ENCODE results near the gene FOXQ1. TPM values are rescaled to one million over a fixed set of nuclear protein-coding genes. Genes with fewer than 3 reads are reported as not detected.

The FOXQ1 gene
- total and polyA plus RNA-seq, 8 donors: 1.4 to 14.8 (median 3.6) TPM

DNA sequence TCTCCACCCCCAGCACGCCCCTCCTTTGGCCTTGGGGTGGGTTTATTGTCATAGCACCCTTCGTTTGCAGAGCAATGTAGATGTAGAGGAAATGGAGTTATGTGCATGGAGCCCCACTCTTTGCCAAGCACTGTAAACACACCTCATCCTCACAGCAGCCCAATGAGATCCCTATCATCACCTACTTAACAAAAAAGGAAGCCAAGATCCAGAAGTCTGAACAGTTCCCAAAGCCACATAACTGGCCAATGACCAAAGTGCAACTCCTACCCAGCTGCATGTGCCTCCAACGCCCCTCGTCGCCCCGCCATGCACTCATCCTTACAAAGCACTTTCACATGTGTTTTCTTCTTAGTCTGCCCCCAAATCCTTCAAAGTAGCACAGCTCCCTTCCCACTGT, 21.8 kb upstream of the FOXQ1 start:
- ATAC-seq: no peak
- no peak for DNase-seq
- H3K36me3 ChIP-seq: no peaks in the 10 kb centered on the region
- no peaks in the 10 kb centered on the region for H3K27me3 ChIP-seq
- no peak for FAIRE-seq
- TF ChIP-seq, protein P1, sequence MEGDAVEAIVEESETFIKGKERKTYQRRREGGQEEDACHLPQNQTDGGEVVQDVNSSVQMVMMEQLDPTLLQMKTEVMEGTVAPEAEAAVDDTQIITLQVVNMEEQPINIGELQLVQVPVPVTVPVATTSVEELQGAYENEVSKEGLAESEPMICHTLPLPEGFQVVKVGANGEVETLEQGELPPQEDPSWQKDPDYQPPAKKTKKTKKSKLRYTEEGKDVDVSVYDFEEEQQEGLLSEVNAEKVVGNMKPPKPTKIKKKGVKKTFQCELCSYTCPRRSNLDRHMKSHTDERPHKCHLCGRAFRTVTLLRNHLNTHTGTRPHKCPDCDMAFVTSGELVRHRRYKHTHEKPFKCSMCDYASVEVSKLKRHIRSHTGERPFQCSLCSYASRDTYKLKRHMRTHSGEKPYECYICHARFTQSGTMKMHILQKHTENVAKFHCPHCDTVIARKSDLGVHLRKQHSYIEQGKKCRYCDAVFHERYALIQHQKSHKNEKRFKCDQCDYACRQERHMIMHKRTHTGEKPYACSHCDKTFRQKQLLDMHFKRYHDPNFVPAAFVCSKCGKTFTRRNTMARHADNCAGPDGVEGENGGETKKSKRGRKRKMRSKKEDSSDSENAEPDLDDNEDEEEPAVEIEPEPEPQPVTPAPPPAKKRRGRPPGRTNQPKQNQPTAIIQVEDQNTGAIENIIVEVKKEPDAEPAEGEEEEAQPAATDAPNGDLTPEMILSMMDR (IDR thresholded peaks at IDR 0.05): no peak
- H3K4me3 ChIP-seq: no peak overlapping the region
- H3K4me1 ChIP-seq: no peaks in the 10 kb centered on the region
- intact Hi-C loops (cut with DNase I): no loop called here
- WGBS, 2 donors: 87 to 93% methylated on average over 6 of the region's 6 CpGs
- H3K9me3 ChIP-seq: no peaks in the 10 kb centered on the region
- no peak overlapping the region for H3K27ac ChIP-seq

DNA sequence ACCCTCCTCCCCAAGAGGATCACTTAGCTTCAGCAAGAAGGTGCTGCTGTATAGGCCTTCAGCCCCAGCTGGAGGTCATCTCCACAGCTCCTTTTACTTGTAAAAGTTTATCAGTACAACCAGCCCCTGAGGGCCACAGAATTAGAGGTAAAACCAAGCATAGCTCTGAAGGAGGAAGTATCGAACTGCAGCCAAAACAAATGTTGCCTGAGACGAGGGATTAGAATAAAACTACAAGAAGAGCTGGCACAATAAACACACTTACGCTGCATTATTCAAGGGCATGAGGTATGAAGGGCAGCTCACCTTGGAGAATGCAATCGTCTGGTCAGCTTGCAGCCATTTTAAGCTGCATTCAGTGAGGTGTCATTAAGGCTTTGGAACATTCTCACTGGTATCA, 21.1 kb upstream of the FOXQ1 start:
- Histone ChIP-seq H3K27ac (no peak overlapping the region), H3K9me3 (no peaks in the 10 kb centered on the region), H3K27me3 (no peaks in the 10 kb centered on the region), H3K4me3 (no peak overlapping the region), H3K36me3 (no peaks in the 10 kb centered on the region), H3K4me1 (no peaks in the 10 kb centered on the region)
- intact Hi-C loops (cut with DNase I): no loop called here
- no peak for ATAC-seq
- TF ChIP-seq, protein P1 (IDR thresholded peaks at IDR 0.05): no peak
- DNase-seq: no peak
- no peak for FAIRE-seq
- 57 to 64% methylated on average over 4 of the region's 4 CpGs for WGBS, 2 donors

DNA sequence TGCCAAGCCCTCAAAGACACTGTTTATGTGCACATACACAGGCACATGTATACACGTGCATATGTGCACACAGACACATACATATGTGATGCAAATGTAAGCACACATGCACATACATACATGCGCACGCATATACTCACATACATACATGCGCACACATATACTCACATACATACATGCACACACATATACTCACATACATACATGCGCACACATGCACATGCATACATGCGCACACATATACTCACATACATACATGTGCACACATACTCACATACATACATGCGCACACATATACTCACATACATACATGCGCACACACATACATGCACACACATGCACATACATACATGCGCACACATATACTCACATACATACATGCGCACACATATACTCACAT, 20.5 kb upstream of the FOXQ1 start:
- 84 to 93% methylated on average over 10 of the region's 10 CpGs for WGBS, 2 donors
- no peak for FAIRE-seq
- Histone ChIP-seq H3K9me3 (no peaks in the 10 kb centered on the region), H3K4me3 (no peak overlapping the region), H3K27ac (no peak overlapping the region), H3K36me3 (no peaks in the 10 kb centered on the region), H3K4me1 (no peaks in the 10 kb centered on the region), H3K27me3 (no peaks in the 10 kb centered on the region)
- ATAC-seq: no peak
- intact Hi-C loops (cut with DNase I): no loop called here
- TF ChIP-seq, protein P1 (IDR thresholded peaks at IDR 0.05): no peak
- DNase-seq: no peak

DNA sequence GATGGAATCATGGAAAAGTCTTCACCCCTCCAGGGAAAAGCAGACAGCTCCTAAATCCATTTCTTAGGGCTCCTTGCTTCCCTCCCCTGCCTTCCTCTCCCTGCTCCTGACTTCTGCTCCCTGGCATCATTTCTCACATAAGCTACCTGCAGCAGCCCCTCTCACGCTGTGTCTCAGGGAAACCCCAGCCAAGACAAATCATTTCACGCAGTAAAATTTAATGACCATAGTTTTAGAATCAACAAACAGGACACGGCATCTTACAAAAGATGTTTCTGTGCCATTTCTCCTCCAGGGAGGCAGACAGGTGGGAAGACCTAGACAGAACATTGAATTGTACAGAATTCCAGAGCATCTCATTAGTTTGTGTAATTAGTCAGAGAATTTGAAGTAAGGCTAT, 16.5 kb upstream of the FOXQ1 start:
- no peaks in the 10 kb centered on the region for H3K27me3 ChIP-seq
- H3K27ac ChIP-seq: no peak overlapping the region
- intact Hi-C loops (cut with DNase I): no loop called here
- DNase-seq (no peak), FAIRE-seq (no peak), ATAC-seq (no peak)
- no peaks in the 10 kb centered on the region for H3K36me3 ChIP-seq
- H3K4me3 ChIP-seq: no peak overlapping the region
- no peaks in the 10 kb centered on the region for H3K9me3 ChIP-seq
- 82 to 90% methylated on average over 3 of the region's 3 CpGs for WGBS, 2 donors
- TF ChIP-seq, protein P1 (IDR thresholded peaks at IDR 0.05): no peak
- H3K4me1 ChIP-seq: no peaks in the 10 kb centered on the region

DNA sequence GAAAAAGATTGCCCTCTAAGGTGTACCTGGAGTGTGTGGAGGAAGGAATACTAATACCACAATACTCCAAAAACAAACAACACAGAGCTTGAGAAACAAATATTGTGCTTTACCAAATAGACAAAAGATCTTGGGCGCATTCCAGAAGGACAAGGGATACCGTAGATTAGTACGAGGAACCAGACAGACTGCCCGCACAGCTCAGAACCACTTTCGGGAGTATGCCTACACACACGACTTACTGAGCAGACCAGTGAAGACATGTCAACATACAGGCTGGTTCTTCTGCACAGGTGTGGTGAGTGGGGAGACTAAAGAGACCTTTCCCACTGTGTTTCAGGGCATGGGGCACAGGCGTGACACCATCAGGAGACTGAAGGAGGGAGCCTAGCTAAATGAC, 15.8 kb upstream of the FOXQ1 start:
- WGBS, 2 donors: 39 to 57% methylated on average over 7 of the region's 7 CpGs
- DNase-seq (no peak), ATAC-seq (no peak), FAIRE-seq (no peak)
- TF ChIP-seq, protein P1 (IDR thresholded peaks at IDR 0.05): no peak
- Histone ChIP-seq H3K27me3 (no peaks in the 10 kb centered on the region), H3K4me3 (no peak overlapping the region), H3K27ac (no peak overlapping the region), H3K9me3 (no peaks in the 10 kb centered on the region), H3K4me1 (no peaks in the 10 kb centered on the region), H3K36me3 (no peaks in the 10 kb centered on the region)
- intact Hi-C loops (cut with DNase I): no loop called here
